ENCODE data around the gene COG6. TPM values are rescaled to one million over a fixed set of nuclear protein-coding genes. Genes with fewer than 3 reads are reported as not detected.

The COG6 gene
- total and polyA plus RNA-seq, 2 of the 13 experiments (the other 11 are each of a cell fraction or from before 2014, with no cell fraction given) = 23.5 to 26.1 TPM

DNA sequence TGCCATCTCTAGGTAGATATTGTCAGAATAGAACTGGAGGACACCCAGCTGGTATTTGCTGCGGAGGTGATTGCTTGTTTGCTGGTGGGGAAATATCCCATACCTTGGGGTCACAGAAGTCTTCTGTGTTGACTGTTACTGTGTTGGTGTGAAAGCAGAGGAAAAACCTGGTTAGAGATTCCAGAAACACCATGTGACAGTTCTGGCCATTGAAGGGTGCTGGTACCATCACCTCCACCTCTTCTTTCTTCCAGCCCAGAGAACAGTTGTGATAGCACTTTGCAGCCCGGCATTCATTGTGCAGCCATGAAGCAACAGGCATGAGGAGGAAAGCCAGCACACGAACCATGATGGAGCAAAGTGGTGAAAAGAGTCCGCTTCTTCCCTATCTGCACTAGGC lies 47.6 kb upstream of the COG6 start:
- BruUV-seq (replicated peaks) = no TSS peak
- Histone ChIP-seq H3K36me3 (replicated peaks in 1 of 2; ENCODE audit: control insufficient read depth in 1 of 2, insufficient read depth in 2 of 2, low read length in 2 of 2) (no peaks in the 10 kb centered on the region), H3K27me3 (ENCODE audit: control insufficient read depth in 1 of 2, insufficient read depth in 2 of 2, low read length in 2 of 2) (peaks cover 0 to 14% of the 10 kb centered on the region in 2 experiments; a peak in 2 of 5 replicates), H3K4me1 (ENCODE audit: insufficient read depth, low read length) (no peaks in the 10 kb centered on the region), H3K4me3 (replicated peaks in 1 of 3; ENCODE audit: insufficient read depth in 1 of 3, low read depth in 2 of 3, low read length in 3 of 3) (no peak overlapping the region), H3K9me3 (ENCODE audit: low read length) (no peaks in the 10 kb centered on the region), H4K20me1 (ENCODE audit: insufficient read depth, low read length) (no peaks in the 10 kb centered on the region), H3K4me2 (ENCODE audit: low read depth, low read length) (no peak overlapping the region), H3K27ac (ENCODE audit: extremely low read length, insufficient read depth, low read length) (no peak overlapping the region), H3K9ac (ENCODE audit: insufficient read depth, low read depth, low read length) (no peak overlapping the region), H2AFZ (ENCODE audit: low read length) (no peak overlapping the region), H3K79me2 (ENCODE audit: insufficient read depth, low read length) (no peaks in the 10 kb centered on the region)
- DNase-seq (ENCODE audit: low spot score) (no peak), FAIRE-seq (no peak), ATAC-seq (no peak)
- intact Hi-C loops (cut with micrococcal nuclease; ENCODE audit: unreplicated experiment) (no loop called here), in situ Hi-C loops (cut with HindIII; ENCODE audit: extremely low pct_ligation_motif_present, low pct_unique_long_range_greater_than_20kb) (loop anchor here (25.0 kb wide), 3 partner anchors 346 to 646 kb away; no protein-coding TSS in a partner anchor)
- TF ChIP-seq ZNF331 (CRISPR knock-in tag; IDR thresholded peaks at IDR 0.05) = no peak
- TF ChIP-seq MIXL1 (CRISPR knock-in tag; IDR thresholded peaks at IDR 0.05) = no peak
- TF ChIP-seq, protein P1, sequence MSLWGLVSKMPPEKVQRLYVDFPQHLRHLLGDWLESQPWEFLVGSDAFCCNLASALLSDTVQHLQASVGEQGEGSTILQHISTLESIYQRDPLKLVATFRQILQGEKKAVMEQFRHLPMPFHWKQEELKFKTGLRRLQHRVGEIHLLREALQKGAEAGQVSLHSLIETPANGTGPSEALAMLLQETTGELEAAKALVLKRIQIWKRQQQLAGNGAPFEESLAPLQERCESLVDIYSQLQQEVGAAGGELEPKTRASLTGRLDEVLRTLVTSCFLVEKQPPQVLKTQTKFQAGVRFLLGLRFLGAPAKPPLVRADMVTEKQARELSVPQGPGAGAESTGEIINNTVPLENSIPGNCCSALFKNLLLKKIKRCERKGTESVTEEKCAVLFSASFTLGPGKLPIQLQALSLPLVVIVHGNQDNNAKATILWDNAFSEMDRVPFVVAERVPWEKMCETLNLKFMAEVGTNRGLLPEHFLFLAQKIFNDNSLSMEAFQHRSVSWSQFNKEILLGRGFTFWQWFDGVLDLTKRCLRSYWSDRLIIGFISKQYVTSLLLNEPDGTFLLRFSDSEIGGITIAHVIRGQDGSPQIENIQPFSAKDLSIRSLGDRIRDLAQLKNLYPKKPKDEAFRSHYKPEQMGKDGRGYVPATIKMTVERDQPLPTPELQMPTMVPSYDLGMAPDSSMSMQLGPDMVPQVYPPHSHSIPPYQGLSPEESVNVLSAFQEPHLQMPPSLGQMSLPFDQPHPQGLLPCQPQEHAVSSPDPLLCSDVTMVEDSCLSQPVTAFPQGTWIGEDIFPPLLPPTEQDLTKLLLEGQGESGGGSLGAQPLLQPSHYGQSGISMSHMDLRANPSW (CRISPR knock-in tag; IDR thresholded peaks at IDR 0.05; ENCODE audit: borderline replicate concordance) = no peak
- no peak for TF ChIP-seq ZNF136 (CRISPR knock-in tag; IDR thresholded peaks at IDR 0.05; ENCODE audit: low read depth)
- TF ChIP-seq KLF13 (CRISPR knock-in tag; IDR thresholded peaks at IDR 0.05) = no peak
- TF ChIP-seq BHLHE40 (IDR thresholded peaks at IDR 0.05; ENCODE audit: low read length) = no peak
- no peak for TF ChIP-seq JUNB (CRISPR knock-in tag; IDR thresholded peaks at IDR 0.05; ENCODE audit: borderline replicate concordance)
- TF ChIP-seq DNMT3B (CRISPR knock-in tag; conservative IDR thresholded peaks at IDR 0.05) = no peak
- no peak for TF ChIP-seq ZNF468 (CRISPR knock-in tag; IDR thresholded peaks at IDR 0.05)
- TF ChIP-seq ZNF24 (IDR thresholded peaks at IDR 0.05) = no peak
- CTCF ChIA-PET (ENCODE audit: low intra/inter-chr PET ratio, low total read pairs) = no interaction called here
- 28% methylated on average over 3 of the region's 4 CpGs for WGBS (ENCODE audit: low lambda C conversion rate)
- POLR2A ChIA-PET = no interaction called here

All from HepG2 (cell line).